ENCODE results near the gene HSD3B2.

Gene HSD3B2

GRCh38 chr1:119466445-119466844 is 51.5 kb downstream of the HSD3B2 start:
- DNase-seq: no peak

GRCh38 chr1:119467219-119467618 is 52.3 kb downstream of the HSD3B2 start:
- no peak for DNase-seq

DNA sequence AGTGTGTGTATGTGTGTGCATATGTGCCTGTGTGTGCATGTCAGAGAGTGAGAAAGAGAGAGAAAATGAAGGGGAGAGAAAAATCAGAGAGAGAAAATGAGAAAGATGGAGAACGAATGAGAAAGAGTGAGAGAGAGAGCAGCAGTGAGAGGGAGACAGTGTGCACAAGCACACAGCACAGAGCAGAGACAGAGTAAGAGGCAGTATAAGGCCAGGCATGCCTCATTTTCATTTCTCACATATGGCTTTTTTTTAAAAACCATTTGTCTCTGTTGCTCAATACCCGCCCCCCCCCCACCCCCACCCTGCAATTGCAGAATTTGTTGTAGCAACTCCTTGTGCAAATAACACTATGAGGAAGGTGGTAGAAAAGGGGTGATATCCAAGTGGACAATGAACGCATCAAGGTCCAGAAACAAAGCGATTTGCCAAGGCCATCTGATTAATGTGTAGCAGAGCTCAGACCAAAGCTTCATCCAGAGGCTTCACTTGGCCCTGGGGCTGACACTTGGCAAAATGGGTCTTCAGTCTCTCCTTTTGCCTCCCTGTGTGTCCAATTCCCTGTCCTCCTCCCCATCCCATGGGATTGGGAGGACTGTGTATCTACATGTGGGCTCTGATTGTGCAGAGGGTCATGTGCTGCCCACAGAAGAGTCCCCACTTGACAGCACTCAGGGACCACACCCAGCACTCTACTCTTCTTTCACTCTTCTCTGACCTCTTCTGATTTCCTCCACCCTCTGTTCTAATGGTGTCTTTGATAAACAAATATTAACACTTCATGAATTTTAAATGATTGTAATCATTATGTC is 53.1 kb downstream of the HSD3B2 start:
- no peak for DNase-seq

- no peak for DNase-seq
Observed at GRCh38 chr1:119469741-119470140, 54.8 kb downstream of the HSD3B2 start.

DNA sequence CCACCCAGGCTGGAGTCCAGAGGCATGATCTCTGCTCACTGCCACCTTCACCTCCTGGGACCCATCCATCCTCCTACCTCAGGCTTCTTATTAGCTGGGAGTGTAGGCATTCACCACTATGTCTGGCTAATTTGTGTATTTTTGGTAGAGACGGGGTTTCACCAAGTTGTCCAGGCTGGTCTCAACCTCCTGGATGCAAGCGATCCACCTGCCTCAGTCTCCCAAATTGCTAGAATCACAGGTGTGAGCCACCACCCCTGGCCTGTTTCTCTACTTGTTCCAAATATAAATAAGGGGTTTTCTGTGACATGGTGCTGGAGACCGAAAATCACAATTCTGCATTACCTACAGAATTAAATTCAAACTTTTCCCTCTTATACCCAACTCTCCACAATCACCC is 55.4 kb downstream of the HSD3B2 start:
- DNase-seq: no peak

DNA sequence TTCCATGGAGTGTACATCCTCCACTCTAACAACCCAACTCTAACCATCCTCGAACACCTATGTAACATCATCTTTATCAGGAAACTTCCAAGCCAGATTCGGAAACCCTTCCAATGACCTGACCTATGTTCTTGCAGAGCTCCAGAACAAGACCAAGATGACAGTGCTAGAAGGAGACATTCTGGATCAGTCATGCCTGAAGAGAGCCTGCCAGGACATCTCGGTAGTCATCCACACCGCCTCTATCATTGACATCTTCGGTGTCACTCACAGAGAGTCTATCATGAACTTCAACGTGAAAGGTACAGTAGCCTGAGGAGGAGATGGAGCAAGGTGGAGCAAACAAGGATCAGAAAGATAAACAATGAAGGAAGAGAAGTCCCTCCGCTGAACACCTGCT is 56.0 kb downstream of the HSD3B2 start:
- no peak for DNase-seq

GRCh38 chr1:119471566-119471965 is 56.6 kb downstream of the HSD3B2 start:
- no peak for DNase-seq

DNA sequence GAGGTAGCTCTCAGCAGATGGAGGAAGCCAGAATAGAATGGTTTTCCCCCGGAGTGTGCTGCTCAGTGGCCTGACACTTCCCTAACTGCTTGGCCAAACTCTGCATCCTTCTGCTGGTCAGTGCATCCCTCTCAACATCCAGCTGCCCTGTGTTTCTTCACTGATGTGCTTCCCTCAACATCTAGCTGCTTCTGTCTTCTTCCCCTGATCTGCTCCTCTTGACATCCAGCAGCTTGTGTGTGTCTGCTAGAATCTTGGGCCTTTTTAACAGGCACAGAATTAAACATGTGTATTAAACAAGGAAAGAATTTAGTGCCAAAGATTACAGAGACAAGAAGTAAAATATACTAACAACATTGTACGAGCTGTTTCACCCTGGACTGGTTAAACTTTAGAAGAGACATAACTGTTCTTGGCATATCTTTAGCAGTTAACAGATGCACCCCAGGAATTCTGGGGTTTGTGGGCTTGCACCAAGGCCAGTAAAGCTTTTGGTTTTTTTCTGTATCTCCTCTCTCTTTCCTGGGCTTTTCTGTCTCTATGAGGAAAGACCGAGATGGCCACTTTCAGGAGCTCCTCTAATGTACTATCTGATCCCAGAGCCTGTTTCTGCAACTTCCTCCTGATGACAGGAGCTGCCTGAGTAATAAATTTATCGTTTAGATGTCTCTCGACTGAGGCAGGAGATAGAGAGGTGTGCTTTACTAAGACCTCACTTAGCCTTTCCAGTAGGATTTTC is 57.3 kb downstream of the HSD3B2 start:
- no peak for DNase-seq

All from fibroblast of upper back skin (primary cell).